ENCODE results near the gene SFN.
A peak's percentile ranks its signal among the peaks of the same experiment; 100 is the strongest.

Gene SFN

DNA sequence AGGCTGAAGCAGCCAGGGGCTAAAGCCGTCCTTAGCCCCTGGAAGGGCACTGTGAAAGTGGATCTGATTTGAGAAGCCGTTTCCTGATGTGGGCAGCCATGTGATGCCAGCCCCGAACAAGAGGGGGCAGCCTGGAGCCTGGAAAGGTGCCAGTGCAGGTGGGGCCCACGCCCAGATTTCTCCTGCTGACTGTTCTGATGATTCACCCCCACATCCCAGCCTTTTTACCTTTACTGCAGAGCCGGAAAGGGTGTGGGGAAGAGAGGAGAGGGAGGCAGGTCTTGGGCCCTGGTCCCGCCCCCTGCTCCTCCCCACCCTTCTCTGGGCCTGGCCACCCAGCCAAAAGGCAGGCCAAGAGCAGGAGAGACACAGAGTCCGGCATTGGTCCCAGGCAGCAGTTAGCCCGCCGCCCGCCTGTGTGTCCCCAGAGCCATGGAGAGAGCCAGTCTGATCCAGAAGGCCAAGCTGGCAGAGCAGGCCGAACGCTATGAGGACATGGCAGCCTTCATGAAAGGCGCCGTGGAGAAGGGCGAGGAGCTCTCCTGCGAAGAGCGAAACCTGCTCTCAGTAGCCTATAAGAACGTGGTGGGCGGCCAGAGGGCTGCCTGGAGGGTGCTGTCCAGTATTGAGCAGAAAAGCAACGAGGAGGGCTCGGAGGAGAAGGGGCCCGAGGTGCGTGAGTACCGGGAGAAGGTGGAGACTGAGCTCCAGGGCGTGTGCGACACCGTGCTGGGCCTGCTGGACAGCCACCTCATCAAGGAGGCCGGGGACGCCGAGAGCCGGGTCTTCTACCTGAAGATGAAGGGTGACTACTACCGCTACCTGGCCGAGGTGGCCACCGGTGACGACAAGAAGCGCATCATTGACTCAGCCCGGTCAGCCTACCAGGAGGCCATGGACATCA, at the start of gene SFN:
TSS of gene SFN (plus strand) at position 369 of the 904 bp plus-strand sequence. CDS start at position 433, 64 bp downstream.
- Mint-ChIP-seq H3K4me3 (peak within 1 kb of the TSS; percentile 79 to 90 (median 89)), H3K27ac (peak within 1 kb of the TSS in 2 of 3 experiments; percentile 42 to 63), H3K4me1 (peaks cover 15% of the 10 kb centered on the region), H3K36me3 (ENCODE audit: low read depth) (no peaks in the 10 kb centered on the region), H3K9me3 (no peaks in the 10 kb centered on the region), H3K27me3 (ENCODE audit: low read depth) (peaks cover 4% of the 10 kb centered on the region)
- TF ChIP-seq, protein P1, sequence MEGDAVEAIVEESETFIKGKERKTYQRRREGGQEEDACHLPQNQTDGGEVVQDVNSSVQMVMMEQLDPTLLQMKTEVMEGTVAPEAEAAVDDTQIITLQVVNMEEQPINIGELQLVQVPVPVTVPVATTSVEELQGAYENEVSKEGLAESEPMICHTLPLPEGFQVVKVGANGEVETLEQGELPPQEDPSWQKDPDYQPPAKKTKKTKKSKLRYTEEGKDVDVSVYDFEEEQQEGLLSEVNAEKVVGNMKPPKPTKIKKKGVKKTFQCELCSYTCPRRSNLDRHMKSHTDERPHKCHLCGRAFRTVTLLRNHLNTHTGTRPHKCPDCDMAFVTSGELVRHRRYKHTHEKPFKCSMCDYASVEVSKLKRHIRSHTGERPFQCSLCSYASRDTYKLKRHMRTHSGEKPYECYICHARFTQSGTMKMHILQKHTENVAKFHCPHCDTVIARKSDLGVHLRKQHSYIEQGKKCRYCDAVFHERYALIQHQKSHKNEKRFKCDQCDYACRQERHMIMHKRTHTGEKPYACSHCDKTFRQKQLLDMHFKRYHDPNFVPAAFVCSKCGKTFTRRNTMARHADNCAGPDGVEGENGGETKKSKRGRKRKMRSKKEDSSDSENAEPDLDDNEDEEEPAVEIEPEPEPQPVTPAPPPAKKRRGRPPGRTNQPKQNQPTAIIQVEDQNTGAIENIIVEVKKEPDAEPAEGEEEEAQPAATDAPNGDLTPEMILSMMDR (IDR thresholded peaks at IDR 0.05; ENCODE audit: unreplicated experiment in 3 of 3): no peak

DNA sequence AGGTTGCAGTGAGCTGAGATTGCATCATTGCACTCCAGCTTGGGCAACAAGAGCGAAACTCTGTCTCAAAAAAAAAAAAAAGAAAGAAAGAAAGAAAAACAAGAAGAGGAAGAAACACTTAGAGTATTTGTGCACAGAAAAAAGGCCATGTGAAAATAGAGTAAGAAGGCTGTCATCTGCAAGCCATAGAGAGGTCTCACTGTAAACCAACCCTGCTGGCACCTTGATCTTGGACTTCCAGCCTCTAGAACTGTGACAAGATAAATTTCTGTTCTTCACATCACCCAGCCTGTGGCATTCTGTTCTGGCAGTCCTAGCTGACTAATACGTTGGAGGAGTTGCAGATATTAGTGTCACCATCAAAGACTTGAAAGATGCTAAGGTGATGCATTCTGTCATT, 48.6 kb upstream of the SFN start:
- no peak overlapping the region for H3K27ac Mint-ChIP-seq
- no peak overlapping the region for H3K4me3 Mint-ChIP-seq
- peaks cover 3% of the 10 kb centered on the region for H3K9me3 Mint-ChIP-seq
- H3K27me3 Mint-ChIP-seq (ENCODE audit: low read depth): peaks cover 4% of the 10 kb centered on the region
- no peaks in the 10 kb centered on the region for H3K4me1 Mint-ChIP-seq
- TF ChIP-seq, protein P1 (IDR thresholded peaks at IDR 0.05; ENCODE audit: unreplicated experiment in 3 of 3): no peak
- no peaks in the 10 kb centered on the region for H3K36me3 Mint-ChIP-seq (ENCODE audit: low read depth)

DNA sequence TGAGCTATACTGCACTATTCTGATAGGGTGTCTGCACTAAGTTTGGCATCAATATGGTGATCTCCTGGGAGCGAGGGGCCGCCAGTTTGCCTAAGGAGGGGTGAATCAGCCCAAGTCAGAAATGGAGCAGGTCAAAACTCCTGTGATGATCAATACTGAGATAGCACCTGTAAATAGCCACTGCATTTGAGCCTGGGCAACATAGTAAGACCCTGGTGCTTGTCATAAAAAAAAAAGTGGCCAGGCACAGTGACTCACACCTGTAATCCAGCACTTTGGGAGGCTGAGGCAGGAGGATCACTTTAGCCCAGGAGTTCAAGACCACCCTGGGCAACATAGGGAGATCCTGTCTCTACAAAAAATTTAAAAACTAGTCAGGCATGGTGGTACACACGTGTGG, 48.1 kb upstream of the SFN start:
- TF ChIP-seq, protein P1 (IDR thresholded peaks at IDR 0.05; ENCODE audit: unreplicated experiment in 3 of 3): no peak
- no peak overlapping the region for H3K4me3 Mint-ChIP-seq
- no peaks in the 10 kb centered on the region for H3K4me1 Mint-ChIP-seq
- H3K27me3 Mint-ChIP-seq (ENCODE audit: low read depth): peaks cover 4% of the 10 kb centered on the region
- H3K9me3 Mint-ChIP-seq: peaks cover 3% of the 10 kb centered on the region
- H3K36me3 Mint-ChIP-seq (ENCODE audit: low read depth): no peaks in the 10 kb centered on the region
- H3K27ac Mint-ChIP-seq: no peak overlapping the region

DNA sequence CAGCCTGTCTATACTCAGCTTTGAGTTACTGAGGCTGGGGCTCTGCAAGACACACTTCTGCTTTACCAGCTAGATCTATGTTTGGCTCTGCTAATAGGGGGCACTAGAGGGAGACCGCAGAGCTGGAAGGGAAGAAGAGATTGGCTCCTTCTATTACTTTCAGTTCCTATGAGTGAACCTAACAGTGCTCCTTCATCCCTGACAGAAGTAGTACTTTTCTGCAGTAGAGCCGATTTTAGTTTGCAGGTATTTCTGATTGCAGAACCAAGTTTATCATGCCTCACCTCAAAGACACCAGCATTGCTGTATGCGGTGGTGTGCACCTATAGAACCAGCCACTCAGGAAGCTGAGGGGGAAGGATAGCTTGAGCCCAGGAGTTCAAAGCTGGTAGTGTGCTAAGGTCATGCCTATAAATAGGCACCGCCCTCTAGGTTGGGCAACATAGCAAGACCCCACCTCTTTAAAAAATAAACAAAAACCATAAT, 42.1 kb upstream of the SFN start:
- H3K27ac Mint-ChIP-seq: no peak overlapping the region
- H3K27me3 Mint-ChIP-seq (ENCODE audit: low read depth): peaks cover 8% of the 10 kb centered on the region
- no peak overlapping the region for H3K4me3 Mint-ChIP-seq
- TF ChIP-seq, protein P1 (IDR thresholded peaks at IDR 0.05; ENCODE audit: unreplicated experiment in 3 of 3): no peak
- no peaks in the 10 kb centered on the region for H3K4me1 Mint-ChIP-seq
- peaks cover 3% of the 10 kb centered on the region for H3K9me3 Mint-ChIP-seq
- H3K36me3 Mint-ChIP-seq (ENCODE audit: low read depth): no peaks in the 10 kb centered on the region

DNA sequence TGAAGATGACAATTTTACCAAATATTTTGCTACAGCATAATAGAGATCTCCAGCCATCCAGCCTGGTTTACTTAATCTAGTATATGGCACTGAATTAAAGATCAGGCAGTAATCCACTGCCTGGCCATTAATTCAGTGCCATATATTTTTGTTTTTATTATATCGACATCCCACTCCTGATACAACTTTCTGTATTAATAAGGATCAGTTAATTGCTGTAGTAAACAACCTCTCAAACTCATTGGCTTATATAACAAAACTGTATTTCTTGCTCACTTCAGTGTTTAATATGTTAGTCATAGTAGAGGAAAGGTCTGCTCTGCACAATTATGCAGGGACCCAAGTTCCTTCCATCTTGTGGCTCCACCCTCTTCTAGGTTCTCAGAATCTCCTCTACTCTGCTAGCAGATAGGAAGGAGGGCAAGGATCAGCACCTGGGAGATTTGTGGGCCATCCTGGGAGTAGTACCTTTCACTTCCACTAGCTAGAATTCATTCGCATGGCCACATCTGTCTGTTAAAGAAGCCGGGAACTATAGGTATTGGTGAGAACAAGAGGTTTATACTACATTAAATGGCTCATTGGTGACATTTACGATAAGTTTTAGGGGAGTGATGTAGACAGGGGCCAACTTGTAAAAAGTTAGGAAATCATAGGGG, 40.1 kb upstream of the SFN start:
- H3K4me3 Mint-ChIP-seq: peak overlapping the region in 1 of 3 experiments; percentile 44
- H3K36me3 Mint-ChIP-seq (ENCODE audit: low read depth): no peaks in the 10 kb centered on the region
- no peaks in the 10 kb centered on the region for H3K9me3 Mint-ChIP-seq
- TF ChIP-seq, protein P1 (IDR thresholded peaks at IDR 0.05; ENCODE audit: unreplicated experiment in 3 of 3): no peak
- peaks cover 5% of the 10 kb centered on the region for H3K27me3 Mint-ChIP-seq (ENCODE audit: low read depth)
- peaks cover 7% of the 10 kb centered on the region for H3K4me1 Mint-ChIP-seq
- H3K27ac Mint-ChIP-seq: peak overlapping the region in 1 of 3 experiments; percentile 51
